Fibroblast of villous mesenchyme (primary cell): ENCODE measurements around the gene EXOC4. TPM values are rescaled to one million over a fixed set of nuclear protein-coding genes. Genes with fewer than 3 reads are reported as not detected.

Source experiments
- DNase-seq: peaks from one replicate; pipeline ENCODE4 v3.0.0-alpha.2; 2010; ENCODE audit warnings: low read depth
- H3K4me3 ChIP-seq: 2 replicates; pipeline ENCODE4 v1.5.1; 2011; ENCODE audit warnings: low read depth, mild to moderate bottlenecking, low read length
- CTCF ChIP-seq: IDR thresholded peaks from 2 replicates; pipeline ENCODE4 v1.5.1; 2012; ENCODE audit warnings: low read depth, mild to moderate bottlenecking, low read length; ENCODE audit not compliant: insufficient read depth
- small RNA-seq: library from RNA; depleted of rRNA; stranded (forward); fragments of <200 nt; gene quantifications from one replicate; pipeline ENCODE3, GENCODE V24; 2012
- total RNA-seq: library from RNA; depleted of rRNA; stranded (reverse); fragments of >200 nt; gene quantifications from 2 replicates; pipeline ENCODE4 v1.2.3, GENCODE V29; 2012

The EXOC4 gene
- total RNA-seq, 1 donor, result 106 TPM

GRCh38 chr7:134101716-134102115 is 848.8 kb downstream of the EXOC4 start:
- DNase-seq, result no peak
- TF ChIP-seq CTCF, result no peak
- H3K4me3 ChIP-seq, result no peak overlapping the region

DNA sequence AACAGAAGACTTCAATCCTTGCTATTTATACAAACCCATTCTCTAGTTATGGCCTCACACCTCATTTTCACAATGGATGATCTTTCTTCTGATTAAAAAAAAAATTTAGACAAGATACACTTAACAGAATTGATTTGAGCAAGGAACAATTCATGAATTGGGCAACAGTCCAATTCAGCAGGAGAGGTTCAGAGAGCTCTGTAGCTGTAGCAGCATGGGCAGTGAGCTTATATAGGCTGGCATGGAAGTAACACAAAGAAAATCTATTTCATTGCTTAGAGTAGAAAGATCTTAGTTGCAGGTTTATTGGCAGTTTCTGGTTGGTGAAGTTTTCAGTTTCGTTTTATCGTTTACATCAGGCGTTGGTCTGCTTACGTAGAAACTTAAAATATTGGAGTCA is 851.3 kb downstream of the EXOC4 start:
- TF ChIP-seq CTCF, result no peak
- H3K4me3 ChIP-seq, result no peak overlapping the region
- DNase-seq, result no peak

- no peak for TF ChIP-seq CTCF
- H3K4me3 ChIP-seq, result no peak overlapping the region
- DNase-seq, result no peak
These were observed 853.0 kb downstream of the EXOC4 start for GRCh38 chr7:134105841-134106240.

DNA sequence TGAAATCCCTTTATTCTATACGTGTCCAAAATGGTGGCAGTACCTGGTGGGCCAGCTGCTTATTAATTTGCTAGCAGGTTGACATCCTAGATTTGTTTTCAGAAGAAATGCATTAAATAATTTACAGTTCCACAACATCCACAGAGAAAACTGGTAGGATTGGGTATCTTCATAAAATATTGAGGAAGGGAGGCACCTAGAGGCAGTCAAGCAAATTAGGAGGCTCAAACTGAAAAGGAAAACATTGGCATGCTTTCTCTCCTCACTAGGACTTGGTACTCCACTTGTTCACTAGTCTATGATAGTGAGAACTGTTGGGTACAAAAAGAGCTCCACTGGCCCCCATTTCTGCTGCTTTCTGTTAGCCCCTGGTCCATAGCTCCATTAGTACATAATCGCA is 855.9 kb downstream of the EXOC4 start:
- DNase-seq, result no peak
- no peak for TF ChIP-seq CTCF
- no peak overlapping the region for H3K4me3 ChIP-seq

DNA sequence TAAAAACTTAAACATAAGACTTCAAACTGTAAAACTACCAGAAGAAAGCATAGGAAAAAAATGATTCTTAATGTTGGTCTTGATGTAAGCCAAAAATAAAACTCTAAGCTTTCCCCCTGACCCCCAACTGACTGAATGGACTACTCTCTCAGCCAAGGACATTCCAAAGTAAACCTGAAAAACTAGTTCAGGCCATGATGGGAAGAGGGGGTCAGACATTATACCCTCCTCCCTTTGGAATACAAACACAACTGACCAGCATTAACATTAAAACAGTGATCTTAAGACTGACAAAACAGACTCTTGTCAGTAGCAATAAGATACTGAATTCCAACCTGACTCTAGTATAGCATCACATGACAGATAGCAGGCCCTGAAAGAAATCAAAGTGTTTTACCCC is 860.8 kb downstream of the EXOC4 start:
- no peak for DNase-seq
- H3K4me3 ChIP-seq, result no peak overlapping the region
- no peak for TF ChIP-seq CTCF

DNA sequence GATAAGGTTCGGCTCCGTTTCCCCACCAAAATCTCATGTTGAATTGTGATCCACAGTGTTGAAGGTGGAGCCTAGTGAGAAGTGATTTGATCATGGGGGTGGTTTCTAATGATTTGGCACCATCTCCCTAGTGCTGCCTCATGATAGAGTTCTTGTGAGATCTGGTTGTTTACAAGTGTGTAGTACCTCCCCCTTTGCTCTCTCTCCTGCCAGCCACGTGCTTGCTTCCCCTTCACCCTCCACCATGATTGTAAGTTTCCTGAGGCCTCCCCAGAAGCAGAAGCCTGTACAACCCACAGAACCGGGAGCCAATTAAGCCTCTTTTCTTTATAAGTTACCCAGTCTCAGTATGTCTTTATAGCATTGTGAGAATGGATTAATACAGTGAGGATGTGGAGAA is 862.1 kb downstream of the EXOC4 start:
- no peak overlapping the region for H3K4me3 ChIP-seq
- TF ChIP-seq CTCF, result no peak
- no peak for DNase-seq

Small RNAs within 50 kb of the gene (small RNA-seq; reads per million reads assigned to genes)
- not detected for gene MIR6133

Other genes starting within 250 kb of the EXOC4 start
- gene CHCHD3, start 171.0 kb upstream of the EXOC4 start, total RNA-seq, result 85.0 and 104 TPM in 2 replicates